Measurements from ENCODE around the gene HELZ. TPM values are rescaled to one million over a fixed set of nuclear protein-coding genes. Genes with fewer than 3 reads are reported as not detected.

Gene HELZ
- total RNA-seq, 1 donor from 2014 or later, result 53.4 TPM

- no peak for TF ChIP-seq CTCF (IDR thresholded peaks at IDR 0.05; ENCODE audit: insufficient read depth, low read depth, low read length)
- TF ChIP-seq EZH2 (IDR thresholded peaks at IDR 0.05; ENCODE audit: insufficient read depth, low read length), result no peak
- H3K9me3 Mint-ChIP-seq (ENCODE audit: unreplicated experiment), result peaks cover 5% of the 10 kb centered on the region
- no peak overlapping the region for H3K27ac Mint-ChIP-seq (ENCODE audit: unreplicated experiment)
- H3K4me1 ChIP-seq (ENCODE audit: insufficient read depth, low read length), result no peaks in the 10 kb centered on the region
- no peak overlapping the region for H3K9ac ChIP-seq (ENCODE audit: low read length)
- no peaks in the 10 kb centered on the region for H3K36me3 ChIP-seq (ENCODE audit: insufficient read depth, low read length)
- H3K79me2 ChIP-seq (ENCODE audit: insufficient read depth, low read length), result no peaks in the 10 kb centered on the region
- H3K36me3 Mint-ChIP-seq (ENCODE audit: low read depth, unreplicated experiment), result no peaks in the 10 kb centered on the region
- H3K27me3 ChIP-seq (ENCODE audit: insufficient read depth, low read length), result no peaks in the 10 kb centered on the region
- H3K27ac ChIP-seq (ENCODE audit: low read depth, low read length), result no peak overlapping the region
- H3K9me3 ChIP-seq (ENCODE audit: insufficient read depth, low read depth, low read length), result no peaks in the 10 kb centered on the region
- FAIRE-seq (no peak), DNase-seq (ENCODE audit: low read depth) (no peak)
- H3K4me3 Mint-ChIP-seq (ENCODE audit: unreplicated experiment), result no peak overlapping the region
- H2AFZ ChIP-seq (ENCODE audit: low read depth, low read length), result no peak overlapping the region
- H3K4me2 ChIP-seq (ENCODE audit: low read length), result no peak overlapping the region
- H4K20me1 ChIP-seq (ENCODE audit: insufficient read depth, low read length), result no peaks in the 10 kb centered on the region
- peaks cover 39% of the 10 kb centered on the region for H3K27me3 Mint-ChIP-seq (ENCODE audit: low read depth, unreplicated experiment)
- no peaks in the 10 kb centered on the region for H3K4me1 Mint-ChIP-seq (ENCODE audit: low read depth, unreplicated experiment)
- H3K4me3 ChIP-seq (ENCODE audit: insufficient read depth, low read depth, low read length), result no peak overlapping the region
Observed at GRCh38 chr17:67040652-67041051, 204.3 kb downstream of the HELZ start.

GRCh38 chr17:67038861-67039365 lies 206.1 kb downstream of the HELZ start:
- no peak for FAIRE-seq
- no peaks in the 10 kb centered on the region for H3K36me3 ChIP-seq (ENCODE audit: insufficient read depth, low read length)
- no peak overlapping the region for H3K4me3 Mint-ChIP-seq (ENCODE audit: unreplicated experiment)
- peaks cover 50% of the 10 kb centered on the region for H3K27me3 Mint-ChIP-seq (ENCODE audit: low read depth, unreplicated experiment)
- no peaks in the 10 kb centered on the region for H3K4me1 ChIP-seq (ENCODE audit: insufficient read depth, low read length)
- H3K79me2 ChIP-seq (ENCODE audit: insufficient read depth, low read length), result no peaks in the 10 kb centered on the region
- H3K27ac ChIP-seq (ENCODE audit: low read depth, low read length), result no peak overlapping the region
- no peaks in the 10 kb centered on the region for H3K36me3 Mint-ChIP-seq (ENCODE audit: low read depth, unreplicated experiment)
- H3K4me3 ChIP-seq (ENCODE audit: insufficient read depth, low read depth, low read length), result no peak overlapping the region
- H2AFZ ChIP-seq (ENCODE audit: low read depth, low read length), result no peak overlapping the region
- no peak overlapping the region for H3K27ac Mint-ChIP-seq (ENCODE audit: unreplicated experiment)
- no peak for DNase-seq (ENCODE audit: low read depth)
- no peaks in the 10 kb centered on the region for H3K4me1 Mint-ChIP-seq (ENCODE audit: low read depth, unreplicated experiment)
- H3K9ac ChIP-seq (ENCODE audit: low read length), result no peak overlapping the region
- peaks cover 6% of the 10 kb centered on the region for H3K9me3 Mint-ChIP-seq (ENCODE audit: unreplicated experiment)
- TF ChIP-seq EZH2 (IDR thresholded peaks at IDR 0.05; ENCODE audit: insufficient read depth, low read length), result no peak
- TF ChIP-seq CTCF (IDR thresholded peaks at IDR 0.05; ENCODE audit: insufficient read depth, low read depth, low read length), result no peak
- no peaks in the 10 kb centered on the region for H3K9me3 ChIP-seq (ENCODE audit: insufficient read depth, low read depth, low read length)
- H3K27me3 ChIP-seq (ENCODE audit: insufficient read depth, low read length), result no peaks in the 10 kb centered on the region
- no peaks in the 10 kb centered on the region for H4K20me1 ChIP-seq (ENCODE audit: insufficient read depth, low read length)
- no peak overlapping the region for H3K4me2 ChIP-seq (ENCODE audit: low read length)
